Astrocyte of the cerebellum (primary cell): ENCODE data around the gene CCDC167.

Experiments
- DNase-seq: peaks from one replicate; pipeline ENCODE4 v3.0.0-alpha.2; 2011; ENCODE audit warnings: low read depth
- H3K4me3 ChIP-seq: 2 replicates; pipeline ENCODE4 v1.5.1; 2011; ENCODE audit warnings: mild to moderate bottlenecking, low read depth, low read length, moderate library complexity
- CTCF ChIP-seq: IDR thresholded peaks from 2 replicates; pipeline ENCODE4 v1.5.1; 2012; ENCODE audit warnings: low read length, low read depth, moderate library complexity, mild to moderate bottlenecking; ENCODE audit errors: missing control alignments
- in situ Hi-C: cut with HindIII; loops from 2 replicates; pipeline ENCODE4 v1.10.0; 2017; ENCODE audit warnings: low sequenced_read_pairs

CCDC167 gene

GRCh38 chr6:37492991-37493660 lies 6.6 kb downstream of the CCDC167 start:
- TF ChIP-seq CTCF, result no peak
- no peak overlapping the region for H3K4me3 ChIP-seq
- in situ Hi-C loops, result loop anchor here (5.0 to 25.0 kb wide), 2 partner anchors 69 to 169 kb away; no protein-coding TSS in a partner anchor
- DNase-seq, result no peak

- no peak overlapping the region for H3K4me3 ChIP-seq
- TF ChIP-seq CTCF, result no peak
- in situ Hi-C loops, result loop anchor here (5.0 to 25.0 kb wide), 2 partner anchors 70 to 170 kb away; no protein-coding TSS in a partner anchor
- DNase-seq, result no peak
These were observed 7.3 kb downstream of the CCDC167 start for GRCh38 chr6:37492236-37492972.

- H3K4me3 ChIP-seq, result no peak overlapping the region
- in situ Hi-C loops, result loop anchor here (5.0 to 25.0 kb wide), 2 partner anchors 70 to 170 kb away; no protein-coding TSS in a partner anchor
- TF ChIP-seq CTCF, result no peak
- DNase-seq, result no peak
These were observed 7.9 kb downstream of the CCDC167 start for GRCh38 chr6:37491830-37492208.

GRCh38 chr6:37491171-37491829 lies 8.4 kb downstream of the CCDC167 start:
- DNase-seq, result no peak
- in situ Hi-C loops, result loop anchor here (5.0 to 25.0 kb wide), 2 partner anchors 71 to 171 kb away; no protein-coding TSS in a partner anchor
- no peak overlapping the region for H3K4me3 ChIP-seq
- TF ChIP-seq CTCF, result no peak

GRCh38 chr6:37490536-37491170 lies 9.0 kb downstream of the CCDC167 start:
- TF ChIP-seq CTCF, result no peak
- no peak overlapping the region for H3K4me3 ChIP-seq
- in situ Hi-C loops, result loop anchor here (5.0 to 25.0 kb wide), 2 partner anchors 72 to 172 kb away; no protein-coding TSS in a partner anchor
- DNase-seq, result no peak
